HUES64 (cell line): ENCODE data around the gene PROK1.

ENCODE experiments used
- H3K27ac ChIP-seq: 2 replicates; pipeline ENCODE4 v1.7.0; 2013; ENCODE audit warnings: low read depth, low read length, inconsistent platforms
- H3K27me3 ChIP-seq: 2 replicates; pipeline ENCODE4 v1.6.1; 2013; ENCODE audit warnings: mild to moderate bottlenecking, low read length; ENCODE audit not compliant: insufficient read depth
- H3K36me3 ChIP-seq: 2 replicates; pipeline ENCODE4 v1.6.1; 2013; ENCODE audit warnings: mild to moderate bottlenecking, low read length; ENCODE audit not compliant: insufficient read depth
- H3K4me1 ChIP-seq: 2 replicates; pipeline ENCODE4 v1.6.1; 2013; ENCODE audit warnings: mild to moderate bottlenecking, low read length, moderate library complexity; ENCODE audit not compliant: insufficient read depth
- H3K4me3 ChIP-seq: 2 replicates; pipeline ENCODE4 v1.5.1; 2013; ENCODE audit warnings: mild to moderate bottlenecking, low read length, moderate library complexity
- H3K9ac ChIP-seq: 2 replicates; pipeline ENCODE4 v1.6.1; 2013; ENCODE audit warnings: mild to moderate bottlenecking, low read depth, low read length
- H3K9me3 ChIP-seq: 2 replicates; pipeline ENCODE4 v1.6.1; 2013; ENCODE audit warnings: low read depth, low read length; ENCODE audit not compliant: insufficient read depth
- WGBS: fragments of 150-250, 120-280 bp; methylation state at CpG from one replicate; pipeline ENCODE4 v1.1.7; 2013; ENCODE audit warnings: missing lambda C conversion rate; 5-methylcytosine and 5-hydroxymethylcytosine counted together

The PROK1 gene

DNA sequence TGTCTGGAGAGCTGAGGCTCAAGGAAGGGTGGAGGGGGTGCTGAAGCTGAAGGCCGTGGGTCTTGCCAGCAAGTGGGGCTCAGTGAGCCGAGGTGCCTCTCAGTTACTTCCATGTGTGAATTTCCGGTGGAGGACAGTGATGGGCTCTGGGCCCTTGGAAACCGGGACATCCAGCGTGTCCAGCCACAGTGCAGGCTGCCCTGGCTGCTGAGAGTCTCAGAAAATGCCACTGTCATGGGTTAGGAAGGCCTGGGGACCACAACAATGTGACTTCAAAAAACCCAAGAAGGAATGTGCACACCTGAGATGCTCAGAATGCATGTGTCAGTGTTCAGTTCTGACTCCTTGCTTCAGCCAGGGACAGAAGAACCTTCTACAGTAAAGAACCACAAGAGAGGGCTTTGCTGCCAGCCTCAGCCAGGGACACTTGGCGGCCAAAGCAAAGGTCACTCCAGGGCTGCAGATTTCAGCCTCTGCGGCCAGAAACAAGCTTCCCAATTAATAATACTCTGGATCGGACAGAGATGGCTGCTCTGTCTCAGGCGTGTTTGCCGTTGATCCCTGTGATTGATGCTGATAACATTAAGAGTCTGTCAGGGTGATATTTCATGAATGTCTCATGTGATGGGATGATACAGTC, 30.8 kb upstream of the PROK1 start:
- H3K27me3 ChIP-seq: no peaks in the 10 kb centered on the region

DNA sequence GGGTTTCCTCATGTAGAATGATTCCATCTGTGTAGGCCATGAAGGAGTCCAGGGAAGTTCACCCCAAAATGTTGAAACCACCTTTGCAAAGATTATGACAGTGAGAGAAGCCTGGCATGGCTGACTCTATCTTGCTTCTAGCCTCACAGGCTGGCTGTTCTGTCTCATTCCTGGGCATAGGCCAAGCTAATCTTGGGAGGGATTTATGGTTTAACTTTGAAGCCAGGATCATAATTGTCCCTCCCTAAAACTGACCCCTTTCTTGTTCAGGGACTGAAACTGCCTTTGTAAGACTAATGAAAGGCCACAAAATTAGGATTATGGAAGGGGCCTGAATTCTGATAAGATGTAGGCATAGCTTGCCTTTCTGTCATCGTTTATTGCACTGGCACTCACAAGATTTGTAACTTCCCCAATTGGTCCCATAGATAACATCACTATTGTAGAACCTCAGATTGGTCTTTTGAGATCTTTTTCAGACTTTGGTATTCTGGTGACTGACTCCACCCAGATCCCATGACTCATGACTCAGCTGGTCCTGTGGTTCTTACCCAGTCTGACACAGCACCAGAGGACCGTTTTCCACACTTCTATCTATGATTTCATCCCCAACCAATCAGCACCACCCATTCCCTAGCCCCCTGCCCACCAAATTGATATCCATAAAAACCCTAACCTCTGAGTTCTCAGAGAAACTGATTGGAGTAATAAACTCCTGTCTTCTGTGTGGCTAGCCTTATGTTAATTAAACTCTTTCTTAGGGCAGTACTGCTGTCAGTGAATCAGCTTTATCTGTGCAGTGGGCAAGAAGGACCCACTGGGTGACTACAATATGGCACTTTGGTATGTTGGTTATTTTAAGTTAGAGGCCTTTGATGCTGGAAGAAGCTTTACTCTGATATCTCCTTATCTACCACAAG, 29.8 kb upstream of the PROK1 start:
- WGBS: 92% methylated on average over 2 of the region's 2 CpGs
- H3K9ac ChIP-seq: no peak overlapping the region
- no peak overlapping the region for H3K27ac ChIP-seq
- no peaks in the 10 kb centered on the region for H3K36me3 ChIP-seq
- no peaks in the 10 kb centered on the region for H3K4me1 ChIP-seq
- H3K9me3 ChIP-seq: 0 out of 2 replicates have a peak, but pooled peaks cover 6% of the 10 kb centered on the region
- H3K27me3 ChIP-seq: no peaks in the 10 kb centered on the region
- H3K4me3 ChIP-seq: no peak overlapping the region

More for the DNA sequence above, 30.8 kb upstream of the PROK1 start:
- no peaks in the 10 kb centered on the region for H3K36me3 ChIP-seq
- H3K4me1 ChIP-seq: no peaks in the 10 kb centered on the region
- H3K27ac ChIP-seq: no peak overlapping the region
- H3K9ac ChIP-seq: no peak overlapping the region
- 0 out of 2 replicates have a peak, but pooled peaks cover 6% of the 10 kb centered on the region for H3K9me3 ChIP-seq
- 95% methylated on average over 10 of the region's 10 CpGs for WGBS
- no peak overlapping the region for H3K4me3 ChIP-seq

DNA sequence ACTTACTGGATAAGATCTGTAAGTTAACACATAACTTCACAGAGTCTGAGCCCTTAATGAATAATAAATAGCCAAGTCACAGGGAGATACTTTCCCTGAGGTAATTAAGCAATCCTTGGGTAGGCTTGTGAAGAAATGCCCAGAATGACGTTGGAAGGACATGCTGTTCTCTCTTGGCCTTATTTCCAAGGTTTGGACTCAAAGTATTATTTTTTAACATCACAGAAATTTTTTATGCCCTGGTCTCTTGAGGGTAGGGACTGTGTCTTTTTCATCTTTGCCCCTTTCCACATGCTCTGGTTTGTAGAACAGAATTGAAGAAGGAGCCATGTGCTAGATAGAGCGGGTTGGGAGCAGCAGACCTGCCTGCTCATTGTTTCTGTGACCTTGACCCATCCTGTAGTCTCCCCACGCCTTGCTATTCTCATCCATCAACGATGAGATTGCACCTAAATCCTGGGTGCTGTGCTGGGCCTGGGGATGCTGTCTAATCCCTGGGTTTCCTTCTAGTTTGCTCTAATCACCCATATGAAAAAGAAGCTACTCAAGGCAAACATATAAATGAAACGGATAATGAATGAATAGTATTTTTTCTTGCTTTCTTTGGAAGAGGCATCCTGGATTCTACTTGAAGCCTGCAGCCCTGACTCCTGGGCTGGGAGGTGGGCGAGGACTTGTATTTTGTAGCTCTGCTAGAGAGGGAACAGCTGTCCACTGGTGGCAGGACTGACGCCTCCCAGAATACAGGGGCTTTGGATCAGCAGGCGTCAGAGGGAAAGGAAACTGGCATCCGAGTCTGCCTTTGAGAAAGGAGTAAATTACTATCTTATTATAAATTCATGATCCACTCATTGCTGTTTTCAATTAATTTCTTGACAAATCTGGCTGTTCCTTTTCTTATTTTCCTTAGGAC, 26.0 kb upstream of the PROK1 start:
- 92% methylated on average over 8 of the region's 9 CpGs for WGBS
- no peaks in the 10 kb centered on the region for H3K27me3 ChIP-seq
- H3K27ac ChIP-seq: no peak overlapping the region

DNA sequence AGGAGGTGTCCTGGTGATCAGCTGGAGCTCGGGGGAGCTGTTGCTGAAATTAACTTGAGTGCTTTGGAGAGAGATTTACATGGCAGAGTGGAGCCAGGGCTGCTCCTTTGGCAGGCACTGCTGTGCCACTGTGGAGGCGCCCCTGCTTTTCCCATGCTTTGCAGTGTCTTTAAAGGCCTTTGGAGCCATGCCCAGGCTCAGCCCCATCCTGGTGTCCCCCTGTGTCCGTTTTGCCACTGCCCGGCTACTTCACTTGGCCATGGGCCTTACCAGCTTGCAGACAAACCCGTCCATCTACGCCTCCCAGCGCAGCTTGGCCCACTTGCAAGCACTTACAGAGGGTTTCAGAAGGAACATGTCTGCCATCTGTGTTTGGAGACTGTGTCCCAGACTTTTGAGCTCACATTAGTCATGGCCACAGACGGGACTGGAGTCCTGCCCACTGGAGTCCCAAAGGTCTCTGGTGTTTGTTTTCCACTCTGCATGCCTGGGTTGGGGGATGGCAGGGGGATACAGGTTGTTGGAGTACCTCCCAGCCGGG, 25.3 kb upstream of the PROK1 start:
- Histone ChIP-seq H3K27ac (no peak overlapping the region), H3K36me3 (no peaks in the 10 kb centered on the region), H3K27me3 (no peaks in the 10 kb centered on the region), H3K9me3 (0 out of 2 replicates have a peak, but pooled peaks cover 6% of the 10 kb centered on the region), H3K4me1 (no peaks in the 10 kb centered on the region), H3K4me3 (no peak overlapping the region), H3K9ac (no peak overlapping the region)
- 82% methylated on average over 9 of the region's 9 CpGs for WGBS

More for the DNA sequence above, 26.0 kb upstream of the PROK1 start:
- Histone ChIP-seq H3K4me3 (no peak overlapping the region), H3K4me1 (no peaks in the 10 kb centered on the region), H3K36me3 (no peaks in the 10 kb centered on the region), H3K9ac (no peak overlapping the region), H3K9me3 (0 out of 2 replicates have a peak, but pooled peaks cover 6% of the 10 kb centered on the region)

DNA sequence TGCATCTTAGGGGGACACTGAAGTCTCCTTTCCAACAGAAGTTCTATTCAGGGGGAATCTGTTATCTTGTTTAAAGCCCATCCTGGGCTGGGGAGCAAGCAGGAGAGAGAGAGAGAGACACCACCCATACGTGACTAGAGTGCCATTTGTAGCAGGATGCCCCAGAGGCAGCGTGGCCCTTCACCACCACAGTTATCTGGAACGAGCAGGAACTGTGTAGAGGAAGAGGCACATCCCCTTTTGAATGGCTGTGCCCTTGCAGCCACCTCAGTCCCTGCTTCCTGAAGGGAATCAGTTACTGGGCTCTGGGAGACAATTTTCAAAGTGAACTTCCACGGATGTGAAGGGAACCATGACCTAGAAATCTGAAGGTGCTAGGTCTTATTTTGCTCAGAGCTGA, 24.1 kb upstream of the PROK1 start:
- Histone ChIP-seq H3K4me1 (no peaks in the 10 kb centered on the region), H3K4me3 (no peak overlapping the region), H3K27ac (no peak overlapping the region), H3K9me3 (no peaks in the 10 kb centered on the region), H3K9ac (no peak overlapping the region), H3K36me3 (no peaks in the 10 kb centered on the region), H3K27me3 (no peaks in the 10 kb centered on the region)
- 81% methylated on average over 4 of the region's 4 CpGs for WGBS

DNA sequence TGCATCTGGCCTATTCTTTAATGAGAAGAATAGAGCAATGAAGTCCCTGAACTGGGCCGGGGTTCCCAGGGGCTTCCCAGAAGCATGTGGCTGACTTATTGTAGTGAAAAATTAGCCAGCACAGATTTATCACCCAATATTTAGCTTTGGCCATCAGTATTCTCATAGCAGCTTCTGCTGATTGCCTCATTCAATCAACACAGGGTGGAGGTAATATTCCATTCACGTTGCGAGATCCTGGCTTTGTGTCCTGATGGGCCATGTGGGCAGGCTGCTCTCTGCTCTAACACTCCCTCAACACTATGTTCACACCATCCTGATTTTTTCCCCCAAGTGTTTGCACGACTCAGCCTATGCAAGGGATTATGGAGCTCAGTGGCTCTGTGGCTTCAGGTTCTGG, 22.0 kb upstream of the PROK1 start:
- Histone ChIP-seq H3K36me3 (no peaks in the 10 kb centered on the region), H3K4me1 (peaks cover 8% of the 10 kb centered on the region), H3K27ac (no peak overlapping the region), H3K27me3 (no peaks in the 10 kb centered on the region), H3K9me3 (no peaks in the 10 kb centered on the region), H3K4me3 (no peak overlapping the region), H3K9ac (no peak overlapping the region)
- 91% methylated on average over 4 of the region's 4 CpGs for WGBS

DNA sequence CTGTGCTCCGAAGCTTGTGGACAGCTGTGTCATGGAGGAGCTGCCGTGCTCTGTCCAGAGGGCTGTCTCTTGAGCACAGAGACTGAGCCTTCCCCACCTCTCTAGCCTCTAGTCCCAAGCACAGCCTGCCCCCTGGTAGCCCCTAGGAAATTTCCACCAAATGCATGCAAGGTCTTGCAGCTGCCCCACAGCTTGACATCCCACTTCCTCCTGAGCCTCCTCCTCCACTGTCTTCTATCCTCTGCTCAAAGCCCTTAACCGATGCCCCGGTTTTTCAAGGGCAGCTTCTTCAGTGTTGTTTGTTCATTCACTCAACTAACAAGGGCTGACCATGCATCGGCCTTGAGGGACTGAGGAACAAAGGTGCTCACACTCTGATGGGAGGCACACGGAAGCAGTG, 20.6 kb upstream of the PROK1 start:
- no peak overlapping the region for H3K27ac ChIP-seq
- 83% methylated on average over 6 of the region's 6 CpGs for WGBS
- H3K36me3 ChIP-seq: no peaks in the 10 kb centered on the region
- H3K27me3 ChIP-seq: no peaks in the 10 kb centered on the region
- H3K9me3 ChIP-seq: no peaks in the 10 kb centered on the region
- no peak overlapping the region for H3K4me3 ChIP-seq
- no peak overlapping the region for H3K9ac ChIP-seq
- peaks cover 12% of the 10 kb centered on the region for H3K4me1 ChIP-seq

DNA sequence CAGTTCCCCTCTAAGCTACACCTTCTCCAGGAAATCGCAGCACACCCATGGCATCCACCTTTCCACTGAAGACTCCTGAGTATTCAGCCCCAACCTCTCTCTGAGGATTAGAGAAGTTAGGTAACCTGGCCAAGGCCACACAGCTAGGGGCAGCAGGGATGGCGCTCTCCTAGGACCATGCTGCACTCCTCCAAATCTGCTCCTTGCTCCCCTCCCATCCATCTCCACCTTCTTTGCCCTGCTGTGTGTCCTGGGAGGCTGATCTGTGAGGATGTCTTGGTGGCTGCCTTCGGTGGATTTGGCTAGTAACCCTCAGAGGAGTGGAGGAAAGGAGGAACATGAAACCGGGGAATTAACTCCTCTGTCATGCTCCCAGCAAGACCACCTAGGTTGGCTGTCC, 20.0 kb upstream of the PROK1 start:
- H3K9me3 ChIP-seq: no peaks in the 10 kb centered on the region
- H3K4me3 ChIP-seq: no peak overlapping the region
- no peaks in the 10 kb centered on the region for H3K27me3 ChIP-seq
- H3K27ac ChIP-seq: no peak overlapping the region
- WGBS: 96% methylated on average over 4 of the region's 4 CpGs
- H3K36me3 ChIP-seq: no peaks in the 10 kb centered on the region
- H3K9ac ChIP-seq: no peak overlapping the region
- peaks cover 12% of the 10 kb centered on the region for H3K4me1 ChIP-seq

DNA sequence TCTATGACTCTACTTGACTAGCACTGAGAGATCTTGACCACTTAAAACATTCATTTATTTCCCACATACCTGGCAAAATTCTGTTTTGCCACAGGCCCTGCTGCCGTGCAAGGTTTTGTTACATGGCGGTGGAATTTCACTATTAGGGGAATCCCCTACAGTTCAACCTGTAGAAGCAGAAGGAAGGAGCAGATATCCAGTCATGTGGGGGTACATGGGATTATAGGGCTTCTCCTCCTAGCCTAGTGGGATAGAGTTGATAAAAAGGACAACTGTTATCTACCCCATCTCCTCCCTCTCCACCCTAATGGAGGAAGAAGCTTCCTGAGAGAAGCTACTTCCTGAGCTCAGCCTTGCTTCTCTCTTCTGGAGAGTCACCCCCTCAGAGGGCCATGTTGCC, 17.7 kb upstream of the PROK1 start:
- Histone ChIP-seq H3K27ac (no peak overlapping the region), H3K4me1 (peaks cover 16% of the 10 kb centered on the region), H3K9me3 (no peaks in the 10 kb centered on the region), H3K9ac (no peak overlapping the region), H3K4me3 (no peak overlapping the region), H3K27me3 (no peaks in the 10 kb centered on the region), H3K36me3 (no peaks in the 10 kb centered on the region)
- 96% methylated on average over 2 of the region's 2 CpGs for WGBS

DNA sequence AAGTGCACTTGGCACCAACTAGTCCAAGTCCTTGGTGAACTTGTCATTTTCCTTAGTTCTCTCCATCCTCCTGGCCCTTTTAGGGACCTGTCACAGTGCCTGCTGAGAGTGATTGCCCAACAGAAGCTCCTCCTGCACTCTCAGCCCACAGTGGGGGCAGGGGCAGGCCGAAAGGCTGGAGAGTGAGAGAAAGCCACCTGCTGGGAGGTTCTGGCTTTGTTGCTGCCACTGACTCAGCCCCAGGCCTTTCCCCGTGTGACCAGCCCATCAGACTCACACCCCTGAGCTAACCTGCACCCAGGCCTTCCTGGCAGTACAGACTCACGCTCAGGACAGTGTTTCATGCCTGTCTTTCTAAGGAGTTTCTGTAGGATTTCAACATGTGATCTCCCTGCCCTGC, 17.1 kb upstream of the PROK1 start:
- Histone ChIP-seq H3K4me3 (no peak overlapping the region), H3K27ac (no peak overlapping the region), H3K4me1 (peaks cover 16% of the 10 kb centered on the region), H3K27me3 (no peaks in the 10 kb centered on the region), H3K9ac (no peak overlapping the region), H3K9me3 (no peaks in the 10 kb centered on the region), H3K36me3 (no peaks in the 10 kb centered on the region)
- 15% methylated on average over 3 of the region's 3 CpGs for WGBS
